WTC11 (cell line): ENCODE measurements around the gene TGFBI. TPM values are rescaled to one million over a fixed set of nuclear protein-coding genes. Genes with fewer than 3 reads are reported as not detected.

Experiments
- ATAC-seq: fragments of 200-7000 bp; cut with Tn5 transposase; 2 replicates; pipeline ENCODE4 v1.10.0; 2021; ENCODE audit warnings: mild to moderate bottlenecking, moderate library complexity
- CTCF ChIA-PET: fragments of 300-600 bp; sonication (Branson Sonifier 250); formaldehyde crosslinking; loops from one replicate; lab custom pipeline; 2021; ENCODE audit warnings: antibody characterized with exemption; lab: Charles Lee
- POLR2A ChIA-PET: fragments of 350-600 bp; sonication (Branson Sonifier 250); formaldehyde crosslinking; loops from one replicate; lab custom pipeline; 2021; ENCODE audit warnings: antibody characterized with exemption; lab: Charles Lee
- DNase-seq: peaks from one replicate; pipeline ENCODE4 v3.0.0; 2021; ENCODE audit warnings: low spot score
- H3K27ac Mint-ChIP-seq: 2 replicates; pipeline ENCODE4 v1.8.0; 2021; ENCODE audit warnings: mixed read lengths
- H3K27me3 Mint-ChIP-seq: 2 replicates; pipeline ENCODE4 v1.8.0; 2021; ENCODE audit warnings: low read depth, mild to moderate bottlenecking, moderate library complexity, mixed read lengths
- H3K36me3 Mint-ChIP-seq: 2 replicates; pipeline ENCODE4 v1.8.0; 2021; ENCODE audit warnings: mixed read lengths
- H3K4me1 Mint-ChIP-seq: 2 replicates; pipeline ENCODE4 v1.8.0; 2022; ENCODE audit warnings: mixed read lengths
- H3K4me3 Mint-ChIP-seq: 2 replicates; pipeline ENCODE4 v1.8.0; 2021; ENCODE audit warnings: mild to moderate bottlenecking, moderate library complexity, mixed read lengths
- H3K9me3 Mint-ChIP-seq: 2 replicates; pipeline ENCODE4 v1.8.0; 2021; ENCODE audit warnings: mixed read lengths
- AFF4 ChIP-seq: sonication (generic); formaldehyde crosslinking; IDR thresholded peaks from 2 replicates; pipeline ENCODE4 v1.8.1; 2023; ENCODE audit warnings: mild to moderate bottlenecking, missing genetic modification reagents, borderline replicate concordance
- E2F4 ChIP-seq: sonication (generic); formaldehyde crosslinking; IDR thresholded peaks from 2 replicates; pipeline ENCODE4 v1.8.1; 2022; ENCODE audit warnings: low read depth, mild to moderate bottlenecking, moderate library complexity, missing genetic modification reagents, borderline replicate concordance
- FOXJ3 ChIP-seq: sonication (generic); formaldehyde crosslinking; IDR thresholded peaks from 2 replicates; pipeline ENCODE4 v1.9.0; 2021; ENCODE audit warnings: missing genetic modification reagents, mild to moderate bottlenecking, borderline replicate concordance
- HMGXB4 ChIP-seq: sonication (generic); formaldehyde crosslinking; IDR thresholded peaks from 2 replicates; pipeline ENCODE4 v1.8.1; 2023; ENCODE audit warnings: mild to moderate bottlenecking, moderate library complexity, missing genetic modification reagents
- IRF2 ChIP-seq: sonication (generic); formaldehyde crosslinking; IDR thresholded peaks from 2 replicates; pipeline ENCODE4 v1.8.0; 2022; ENCODE audit warnings: low read depth, missing genetic modification reagents, borderline replicate concordance
- JUN ChIP-seq: sonication (generic); formaldehyde crosslinking; IDR thresholded peaks from 2 replicates; pipeline ENCODE4 v1.8.0; 2023; ENCODE audit warnings: mild to moderate bottlenecking, missing genetic modification reagents
- KAT7 ChIP-seq: sonication (generic); formaldehyde crosslinking; IDR thresholded peaks from 2 replicates; pipeline ENCODE4 v1.8.1; 2023; ENCODE audit warnings: missing genetic modification reagents, mild to moderate bottlenecking, borderline replicate concordance
- MLX ChIP-seq: sonication (generic); formaldehyde crosslinking; IDR thresholded peaks from 2 replicates; pipeline ENCODE4 v1.8.1; 2023; ENCODE audit warnings: mild to moderate bottlenecking, missing genetic modification reagents, moderate library complexity
- NFATC4 ChIP-seq: fragments of 250-450 bp; sonication (Bioruptor Pico); IDR thresholded peaks from 2 replicates; pipeline ENCODE4 v1.9.0; 2021; ENCODE audit warnings: mild to moderate bottlenecking
- NR2C2 ChIP-seq: sonication (generic); formaldehyde crosslinking; IDR thresholded peaks from 2 replicates; pipeline ENCODE4 v1.8.0; 2022; ENCODE audit warnings: mild to moderate bottlenecking, missing genetic modification reagents
- OVOL2 ChIP-seq: fragments of 250-450 bp; sonication (Bioruptor Pico); IDR thresholded peaks from 2 replicates; pipeline ENCODE4 v1.9.0; 2021; ENCODE audit warnings: mild to moderate bottlenecking, borderline replicate concordance
- SMAD4 ChIP-seq: sonication (generic); formaldehyde crosslinking; IDR thresholded peaks from 2 replicates; pipeline ENCODE4 v1.8.0; 2022; ENCODE audit warnings: mild to moderate bottlenecking, missing genetic modification reagents
- ZNF138 ChIP-seq: sonication (generic); formaldehyde crosslinking; conservative IDR thresholded peaks from 2 replicates; pipeline ENCODE4 v1.8.1; 2022; ENCODE audit warnings: mild to moderate bottlenecking, moderate library complexity, missing genetic modification reagents
- ZNF232 ChIP-seq: sonication (generic); formaldehyde crosslinking; IDR thresholded peaks from 2 replicates; pipeline ENCODE4 v1.8.0; 2022; ENCODE audit warnings: mild to moderate bottlenecking, missing genetic modification reagents
- ZNF532 ChIP-seq: fragments of 250-450 bp; sonication (Bioruptor Pico); IDR thresholded peaks from 2 replicates; pipeline ENCODE4 v1.9.0; 2021; ENCODE audit warnings: mild to moderate bottlenecking, borderline replicate concordance
- total RNA-seq: library from RNA; stranded (reverse); gene quantifications from 3 replicates; pipeline ENCODE4 v1.2.3, GENCODE V29; 2021
- TF ChIP-seq, protein P1 (sequence below): sonication (generic); formaldehyde crosslinking; IDR thresholded peaks from 2 replicates; pipeline ENCODE4 v1.8.1; 2022; ENCODE audit warnings: mild to moderate bottlenecking, moderate library complexity, missing genetic modification reagents
- TF ChIP-seq, protein P2 (sequence below): sonication (generic); formaldehyde crosslinking; IDR thresholded peaks from 2 replicates; pipeline ENCODE4 v1.8.1; 2023; ENCODE audit warnings: mild to moderate bottlenecking, missing genetic modification reagents, moderate library complexity

The TGFBI gene
- total RNA-seq, 1 experiment from 2014 or later = 7.2 TPM

DNA sequence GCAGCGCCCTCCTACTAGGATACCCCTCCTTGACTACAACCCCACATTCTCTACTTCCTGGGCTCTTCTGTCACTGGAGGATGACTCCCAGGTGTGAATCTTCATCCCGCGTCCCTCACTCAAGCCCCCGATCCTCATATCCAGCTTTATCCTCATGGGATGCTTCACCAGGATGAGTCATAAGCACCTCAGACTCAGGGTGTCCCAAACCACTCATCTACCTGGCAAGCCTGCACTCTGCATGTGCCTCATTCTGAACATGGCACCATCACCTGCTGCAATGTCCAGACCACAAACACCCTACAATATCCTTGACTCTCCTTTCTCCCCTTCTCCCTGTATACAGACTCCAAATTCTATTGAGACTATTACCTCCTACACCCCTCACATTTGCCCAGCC lies 1.5 kb upstream of the TGFBI start (continued):
- TF ChIP-seq ZNF532 (CRISPR knock-in tag) = no peak

DNA sequence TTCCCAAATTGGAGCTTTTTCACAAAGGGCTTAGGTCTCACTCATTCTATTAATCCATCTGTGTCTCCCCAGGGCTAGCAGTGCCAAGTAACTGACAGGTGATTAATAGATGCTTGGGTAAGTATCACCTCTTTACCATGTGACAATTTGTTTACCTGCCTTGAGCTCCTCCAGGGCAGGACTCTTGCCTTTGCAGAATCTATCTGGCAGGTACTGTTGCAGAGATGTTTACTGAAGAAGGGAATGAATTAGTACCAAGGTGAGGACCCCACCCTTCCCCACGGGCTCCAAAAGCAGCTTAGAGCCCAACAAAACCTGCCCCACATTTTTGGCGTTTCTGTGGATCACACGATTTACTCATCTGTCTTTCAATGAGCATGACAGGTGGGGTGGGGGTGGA lies 698 bp upstream of the TGFBI start:
- Mint-ChIP-seq H3K4me3 (peak overlapping the region; percentile 57; the same call in 1 of the 2 replicates), H3K27ac (no peak overlapping the region), H3K9me3 (no peaks in the 10 kb centered on the region), H3K36me3 (no peaks in the 10 kb centered on the region), H3K4me1 (peaks cover 3% of the 10 kb centered on the region), H3K27me3 (peaks cover 72% of the 10 kb centered on the region)
- ChIA-PET CTCF (interaction anchor here (0.9 to 3.8 kb wide), 13 partner anchors 10 to 184 kb away, joined by 3 to 31 read pairs (median 4); no protein-coding TSS in a partner anchor), POLR2A (interaction anchor here (0.6 to 1.5 kb wide), 4 partner anchors 9 to 155 kb away, joined by 3 to 4 read pairs (median 3); partner anchors contain the start of gene SMAD5)
- ATAC-seq (no peak), DNase-seq (no peak)
- TF ChIP-seq SMAD4 (CRISPR knock-in tag) = no peak
- TF ChIP-seq JUN = no peak
- TF ChIP-seq NFATC4 (CRISPR knock-in tag) = no peak
- no peak for TF ChIP-seq OVOL2 (CRISPR knock-in tag)
- TF ChIP-seq ZNF138 (CRISPR knock-in tag) = no peak
- no peak for TF ChIP-seq E2F4 (CRISPR knock-in tag)
- no peak for TF ChIP-seq FOXJ3 (CRISPR knock-in tag)
- no peak for TF ChIP-seq MLX (CRISPR knock-in tag)
- TF ChIP-seq, protein P1, sequence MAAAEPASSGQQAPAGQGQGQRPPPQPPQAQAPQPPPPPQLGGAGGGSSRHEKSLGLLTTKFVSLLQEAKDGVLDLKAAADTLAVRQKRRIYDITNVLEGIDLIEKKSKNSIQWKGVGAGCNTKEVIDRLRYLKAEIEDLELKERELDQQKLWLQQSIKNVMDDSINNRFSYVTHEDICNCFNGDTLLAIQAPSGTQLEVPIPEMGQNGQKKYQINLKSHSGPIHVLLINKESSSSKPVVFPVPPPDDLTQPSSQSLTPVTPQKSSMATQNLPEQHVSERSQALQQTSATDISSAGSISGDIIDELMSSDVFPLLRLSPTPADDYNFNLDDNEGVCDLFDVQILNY = no peak
- no peak for TF ChIP-seq HMGXB4 (CRISPR knock-in tag)
- no peak for TF ChIP-seq ZNF532 (CRISPR knock-in tag)
- TF ChIP-seq IRF2 (CRISPR knock-in tag) = no peak
- no peak for TF ChIP-seq AFF4 (CRISPR knock-in tag)
- TF ChIP-seq, protein P2, sequence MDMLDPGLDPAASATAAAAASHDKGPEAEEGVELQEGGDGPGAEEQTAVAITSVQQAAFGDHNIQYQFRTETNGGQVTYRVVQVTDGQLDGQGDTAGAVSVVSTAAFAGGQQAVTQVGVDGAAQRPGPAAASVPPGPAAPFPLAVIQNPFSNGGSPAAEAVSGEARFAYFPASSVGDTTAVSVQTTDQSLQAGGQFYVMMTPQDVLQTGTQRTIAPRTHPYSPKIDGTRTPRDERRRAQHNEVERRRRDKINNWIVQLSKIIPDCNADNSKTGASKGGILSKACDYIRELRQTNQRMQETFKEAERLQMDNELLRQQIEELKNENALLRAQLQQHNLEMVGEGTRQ (CRISPR knock-in tag) = no peak
- TF ChIP-seq ZNF232 = no peak
- no peak for TF ChIP-seq KAT7
- no peak for TF ChIP-seq NR2C2 (CRISPR knock-in tag)
